ENCODE results near the gene PPP4R4.

PPP4R4 gene

DNA sequence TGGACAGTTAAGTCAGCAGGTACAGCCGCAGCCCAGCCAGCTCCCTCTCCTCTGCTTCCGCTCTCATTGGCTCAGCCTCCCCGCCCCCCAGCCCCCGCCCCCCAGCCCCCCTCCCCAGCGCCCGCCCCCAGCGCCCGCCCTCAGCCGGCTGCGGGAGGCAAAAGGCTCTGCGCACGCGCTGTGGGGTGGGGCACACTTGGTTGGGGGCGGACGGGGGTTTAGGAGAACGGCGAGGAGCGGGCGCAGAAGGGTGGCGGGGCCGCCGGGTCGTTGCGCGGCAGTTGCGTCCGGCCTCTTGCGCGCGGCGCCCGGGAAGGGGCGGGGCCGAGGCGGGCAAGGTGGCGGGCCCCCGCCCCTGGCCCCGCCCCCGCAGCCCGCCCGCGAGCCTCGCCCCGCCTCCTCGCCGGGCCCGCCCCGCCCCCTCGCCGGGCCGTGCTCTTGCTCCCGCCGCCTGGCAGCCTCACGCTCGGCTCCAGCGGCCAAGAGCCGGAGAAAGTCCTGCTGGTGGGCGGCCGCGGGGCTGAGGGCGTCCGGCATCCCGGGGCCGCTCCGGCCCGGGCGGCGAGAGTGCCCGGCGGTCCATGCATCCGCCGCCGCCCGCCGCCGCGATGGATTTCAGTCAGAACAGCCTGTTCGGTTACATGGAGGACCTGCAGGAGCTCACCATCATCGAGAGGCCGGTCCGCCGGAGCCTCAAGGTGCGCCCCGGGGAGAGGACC is at the start of gene PPP4R4:
TSS of gene PPP4R4 (plus strand) at position 438 of the 719 bp plus-strand sequence. CDS start at position 582, 144 bp downstream.
- peak within 1 kb of the TSS; percentile 44 for H3K4me3 ChIP-seq (ENCODE audit: low read depth, low read length)
- peak; percentile 33 for DNase-seq (ENCODE audit: low read depth)

DNA sequence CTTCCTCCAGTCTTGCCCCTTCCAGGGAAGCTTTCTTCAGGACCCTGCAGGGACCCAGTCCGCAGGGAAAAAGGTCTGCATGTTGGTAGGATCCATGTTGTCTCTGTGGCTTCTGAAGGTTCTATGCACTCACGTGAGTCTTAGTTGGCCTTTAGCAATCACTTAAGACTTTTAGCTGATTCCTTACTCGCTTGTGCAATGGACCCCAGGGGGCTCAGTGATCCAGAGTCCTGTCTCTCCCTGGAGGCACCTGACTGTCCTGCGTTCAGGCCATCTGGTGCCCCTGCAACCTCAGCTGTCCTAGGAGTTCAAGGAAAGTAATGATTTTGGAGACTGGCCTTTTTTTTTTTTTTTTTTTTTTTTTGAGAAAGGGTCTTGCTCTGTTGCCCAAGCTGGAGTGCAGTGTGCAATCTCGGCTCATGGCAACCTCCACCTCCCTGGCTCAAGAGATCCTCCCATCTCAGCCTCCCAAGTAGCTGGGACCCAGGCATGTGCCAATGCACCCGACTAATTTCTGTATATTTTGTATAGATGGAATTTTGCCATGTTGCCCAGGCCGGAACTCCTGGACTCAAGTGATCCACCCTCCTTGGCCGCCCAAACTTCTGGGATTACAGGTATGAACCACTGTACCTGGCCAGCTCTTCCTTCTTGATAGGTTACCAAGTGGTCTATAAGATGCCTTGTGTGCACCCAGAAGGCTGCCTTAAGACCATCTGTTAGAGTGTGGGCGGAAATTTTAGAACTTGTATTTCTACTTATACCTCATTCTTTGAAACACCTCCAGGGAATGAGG is 49.3 kb upstream of the PPP4R4 start:
- no peak for DNase-seq (ENCODE audit: low read depth)
- no peak overlapping the region for H3K4me3 ChIP-seq (ENCODE audit: low read depth, low read length)

DNA sequence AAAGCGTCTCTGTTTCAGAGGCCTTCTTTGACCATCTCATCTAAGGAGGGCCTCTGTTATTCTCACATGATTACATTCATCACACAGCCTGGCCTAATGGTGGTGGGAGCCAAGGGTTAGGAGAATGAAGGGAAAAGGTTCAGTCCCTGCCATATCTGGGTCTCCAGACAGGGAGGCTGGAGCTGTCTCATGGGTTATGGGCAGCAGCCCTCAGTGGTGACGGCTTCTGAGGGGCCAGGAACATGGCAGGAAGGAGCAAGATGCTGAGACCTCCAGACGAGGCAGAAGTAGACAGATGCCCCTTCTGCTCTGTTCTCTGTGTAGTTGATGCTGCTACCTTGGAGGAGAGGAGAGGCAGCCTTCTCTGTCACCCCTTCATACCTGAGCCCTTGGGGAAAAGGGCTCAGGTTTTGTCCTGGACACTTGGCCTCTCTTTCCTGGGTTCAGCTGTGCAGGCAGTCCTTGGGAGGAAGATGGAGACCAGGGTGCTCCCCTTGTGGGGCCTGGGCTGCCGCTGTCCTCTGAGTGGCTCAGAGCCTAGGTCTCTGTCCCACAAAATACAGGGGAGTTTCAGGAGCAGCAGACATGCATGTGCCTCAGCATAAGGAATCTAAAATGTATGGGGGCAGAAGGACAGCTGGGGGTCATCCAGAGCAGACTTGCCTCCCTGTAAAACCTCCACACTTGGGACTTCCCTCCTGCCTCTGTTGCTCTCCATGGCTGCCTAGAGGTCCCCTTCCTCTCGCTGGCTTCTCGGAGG is 48.3 kb upstream of the PPP4R4 start:
- DNase-seq (ENCODE audit: low read depth), result no peak
- H3K4me3 ChIP-seq (ENCODE audit: low read depth, low read length), result no peak overlapping the region

DNA sequence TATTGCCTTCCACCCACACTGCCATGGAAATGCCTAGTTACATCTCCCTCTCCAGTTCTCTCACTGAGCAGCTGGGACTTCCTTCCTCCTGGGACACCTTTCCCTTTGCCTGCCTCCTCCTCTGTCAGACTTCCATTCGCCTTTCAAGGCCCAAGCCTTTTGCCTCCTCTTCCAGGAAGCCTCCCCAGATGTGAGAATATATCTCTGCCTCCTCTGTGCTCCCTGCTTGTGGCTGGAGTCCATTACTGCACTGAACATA is 47.8 kb upstream of the PPP4R4 start:
- no peak for DNase-seq (ENCODE audit: low read depth)
- no peak overlapping the region for H3K4me3 ChIP-seq (ENCODE audit: low read depth, low read length)

DNA sequence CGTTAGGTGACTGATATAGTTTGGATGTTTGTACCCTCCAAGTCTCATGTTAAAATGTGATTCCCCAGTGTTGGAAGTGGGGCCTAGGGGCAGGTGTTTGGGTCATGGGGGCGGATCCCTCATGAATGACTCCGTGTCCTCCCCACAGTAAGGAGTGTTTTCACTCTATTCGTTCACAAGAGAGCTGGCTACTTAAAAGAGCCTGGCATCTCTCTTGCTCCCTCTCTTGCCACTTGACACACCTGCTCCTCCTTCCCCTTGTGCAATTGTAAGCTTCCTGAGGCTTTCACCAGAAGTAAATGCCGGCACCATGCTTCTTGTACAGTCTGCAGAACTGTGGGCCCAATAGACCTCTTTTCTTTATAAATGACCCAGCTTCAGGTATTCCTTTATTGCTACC is 47.3 kb upstream of the PPP4R4 start:
- no peak for DNase-seq (ENCODE audit: low read depth)
- H3K4me3 ChIP-seq (ENCODE audit: low read depth, low read length), result no peak overlapping the region

DNA sequence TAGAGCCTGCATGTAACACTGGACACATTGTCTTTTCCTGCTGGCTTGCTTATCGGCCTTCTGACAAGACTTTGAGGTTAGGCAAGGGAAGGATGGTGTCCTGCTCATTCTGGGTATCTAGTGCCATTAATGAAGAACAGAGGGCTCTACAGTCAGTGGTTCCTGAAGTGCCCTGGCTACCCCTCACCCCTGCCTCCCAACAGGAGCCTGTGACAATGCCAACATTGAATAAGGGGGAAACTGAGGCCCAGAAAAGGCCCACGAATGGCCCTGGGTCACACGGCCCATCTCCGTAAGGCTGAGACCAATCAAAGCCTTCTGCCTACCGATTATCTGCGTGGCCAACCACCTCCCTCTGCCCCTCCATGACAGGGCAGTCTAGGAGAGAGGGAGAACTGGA is 46.8 kb upstream of the PPP4R4 start:
- no peak for DNase-seq (ENCODE audit: low read depth)
- no peak overlapping the region for H3K4me3 ChIP-seq (ENCODE audit: low read depth, low read length)

DNA sequence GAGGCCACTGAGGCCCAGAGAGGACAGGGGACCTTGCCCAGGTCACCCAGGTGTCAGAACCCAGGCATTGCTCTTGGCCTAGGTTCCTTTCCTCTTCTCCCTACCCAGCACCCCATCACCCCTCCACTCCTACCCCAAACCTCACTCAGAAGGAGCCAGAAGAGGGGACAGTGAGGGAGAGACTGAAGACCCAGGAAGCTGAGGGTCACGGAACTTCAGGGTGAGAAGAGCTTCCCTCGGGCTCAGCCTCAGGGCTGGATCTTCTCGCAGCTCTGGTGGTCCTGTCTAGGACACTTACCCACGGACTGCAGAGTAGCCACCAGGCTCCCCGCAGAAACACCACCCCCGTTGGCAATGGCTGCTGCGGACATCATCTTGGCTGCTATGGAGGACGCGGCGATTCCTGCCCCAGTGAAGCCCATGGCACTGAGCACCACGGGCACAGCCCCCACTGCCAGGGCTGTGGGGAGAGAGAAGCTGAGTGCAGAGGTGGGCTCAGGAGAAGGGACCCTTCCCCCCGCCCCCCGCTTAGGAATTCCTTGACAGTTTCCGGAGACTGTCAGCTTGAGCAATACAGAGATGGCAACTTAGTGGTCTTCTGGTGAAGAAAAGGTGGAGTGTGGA is 45.8 kb upstream of the PPP4R4 start:
- H3K4me3 ChIP-seq (ENCODE audit: low read depth, low read length), result peak overlapping the region; percentile 64

DNA sequence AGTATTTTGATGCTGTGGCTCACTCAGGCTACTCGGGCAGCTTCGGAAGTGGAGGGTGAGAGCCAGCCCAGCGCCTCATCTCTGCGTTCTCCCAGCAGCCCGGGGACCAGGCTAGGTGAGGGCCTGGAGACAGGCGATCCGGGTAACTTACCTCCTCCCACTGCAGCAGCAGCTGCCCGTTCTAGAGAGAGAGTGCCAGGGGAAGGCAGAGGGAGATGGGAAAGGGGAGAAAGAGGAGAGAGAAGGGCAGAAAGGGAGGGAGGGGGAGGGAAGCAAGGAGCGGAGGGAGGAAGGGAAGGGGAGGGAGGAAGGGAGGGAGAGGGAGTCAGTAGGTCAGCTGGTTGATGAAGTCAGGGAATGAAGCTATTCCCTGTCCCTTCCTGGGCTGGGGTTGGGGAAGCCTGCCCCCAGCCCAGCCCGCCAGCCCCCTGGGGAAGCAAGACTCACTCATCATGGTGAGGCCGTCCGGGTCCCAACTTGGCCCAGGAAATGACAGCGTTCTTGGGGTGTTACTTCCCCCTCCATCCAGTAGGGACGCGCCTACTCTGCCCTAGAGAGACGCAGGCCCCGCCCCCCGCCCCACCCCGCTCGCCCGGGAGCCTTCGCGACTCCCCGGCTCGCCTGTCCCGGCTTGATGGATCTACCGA is 44.9 kb upstream of the PPP4R4 start, which contains the start of gene IFI27L2:
TSS of gene IFI27L2 (minus strand) at position 494 of the 647 bp plus-strand sequence. CDS start at position 454, 40 bp downstream.
- peak within 1 kb of the TSS; percentile 64 for H3K4me3 ChIP-seq (ENCODE audit: low read depth, low read length)
- DNase-seq (ENCODE audit: low read depth), result peak; percentile 43

More for the DNA sequence above, 45.8 kb upstream of the PPP4R4 start:
- DNase-seq (ENCODE audit: low read depth), result no peak

DNA sequence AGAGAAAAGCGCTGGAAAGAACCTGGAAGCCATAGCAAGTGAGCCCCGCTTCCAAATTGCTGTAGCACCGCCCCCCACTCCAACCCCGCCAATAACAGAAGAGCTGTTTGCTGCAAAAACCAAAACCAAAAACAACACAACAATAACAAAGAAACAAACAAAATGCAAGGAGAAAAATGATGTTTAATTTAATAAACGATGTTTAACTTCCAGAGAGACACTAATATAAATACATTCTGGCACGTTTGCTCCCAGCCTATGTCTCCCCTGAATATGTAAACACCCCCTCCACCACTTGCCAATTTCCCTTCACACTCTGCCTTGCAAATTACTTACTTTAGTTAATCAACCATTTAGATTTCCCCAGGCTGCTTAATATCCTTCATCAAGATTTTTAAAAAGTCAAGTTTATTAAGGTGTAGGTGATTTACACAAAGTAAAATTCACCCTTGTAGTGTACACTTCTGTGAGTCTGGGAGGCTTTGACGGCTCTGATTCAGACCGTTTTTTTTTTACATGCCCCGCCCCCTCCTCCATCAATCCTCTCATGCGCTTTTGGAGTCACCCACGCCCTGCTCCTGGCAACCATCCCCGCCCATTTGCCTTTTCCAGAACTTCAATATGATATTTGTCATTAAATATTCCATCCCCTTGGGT is 44.2 kb upstream of the PPP4R4 start:
- no peak for DNase-seq (ENCODE audit: low read depth)
- peak overlapping the region; percentile 64 for H3K4me3 ChIP-seq (ENCODE audit: low read depth, low read length)

GRCh38 chr14:94132285-94132887 is 41.7 kb upstream of the PPP4R4 start:
- DNase-seq (ENCODE audit: low read depth), result no peak
- no peak overlapping the region for H3K4me3 ChIP-seq (ENCODE audit: low read depth, low read length)

DNA sequence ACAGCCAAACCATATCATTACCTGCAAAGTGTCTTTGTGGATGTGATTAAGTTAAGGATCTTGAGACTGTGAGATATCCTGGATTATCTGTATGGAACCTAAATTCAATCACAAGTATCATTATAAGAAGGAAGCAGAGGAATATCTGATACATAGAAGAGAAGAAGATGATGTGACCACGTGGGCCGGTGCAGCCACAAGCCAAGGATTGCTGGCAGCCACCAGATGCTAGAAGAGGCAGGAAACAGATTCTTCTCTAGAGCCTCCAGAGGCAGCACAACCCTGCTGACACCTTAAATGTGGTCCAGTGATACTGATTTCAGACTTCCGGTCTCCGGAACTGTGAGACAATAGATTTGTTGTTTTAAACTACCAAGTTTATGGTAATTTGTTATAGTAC is 38.6 kb upstream of the PPP4R4 start:
- DNase-seq (ENCODE audit: low read depth), result no peak

GRCh38 chr14:94136575-94137331 is 37.4 kb upstream of the PPP4R4 start:
- no peak for DNase-seq (ENCODE audit: low read depth)
- H3K4me3 ChIP-seq (ENCODE audit: low read depth, low read length), result no peak overlapping the region

More for the DNA sequence above, 38.6 kb upstream of the PPP4R4 start:
- H3K4me3 ChIP-seq (ENCODE audit: low read depth, low read length), result no peak overlapping the region

DNA sequence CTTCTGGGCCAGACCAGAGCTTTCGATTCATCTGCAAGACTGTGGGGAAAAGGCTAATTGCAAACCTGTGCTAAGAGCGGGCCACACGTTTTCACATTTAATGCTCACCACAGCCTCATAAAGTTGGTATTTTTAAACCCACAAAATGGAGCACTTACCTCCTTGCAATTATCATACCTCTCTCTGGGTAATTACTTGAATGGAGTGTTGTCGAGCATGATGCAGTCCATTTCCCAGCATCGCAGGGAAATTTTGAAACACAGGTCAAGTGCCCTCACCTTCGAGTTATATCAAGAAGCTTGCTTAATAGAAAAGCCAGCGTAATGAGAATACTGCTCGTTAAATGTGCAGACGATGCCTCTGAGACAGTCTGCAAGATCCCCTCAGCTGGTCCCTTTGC is 35.9 kb upstream of the PPP4R4 start:
- H3K4me3 ChIP-seq (ENCODE audit: low read depth, low read length), result no peak overlapping the region
- no peak for DNase-seq (ENCODE audit: low read depth)

DNA sequence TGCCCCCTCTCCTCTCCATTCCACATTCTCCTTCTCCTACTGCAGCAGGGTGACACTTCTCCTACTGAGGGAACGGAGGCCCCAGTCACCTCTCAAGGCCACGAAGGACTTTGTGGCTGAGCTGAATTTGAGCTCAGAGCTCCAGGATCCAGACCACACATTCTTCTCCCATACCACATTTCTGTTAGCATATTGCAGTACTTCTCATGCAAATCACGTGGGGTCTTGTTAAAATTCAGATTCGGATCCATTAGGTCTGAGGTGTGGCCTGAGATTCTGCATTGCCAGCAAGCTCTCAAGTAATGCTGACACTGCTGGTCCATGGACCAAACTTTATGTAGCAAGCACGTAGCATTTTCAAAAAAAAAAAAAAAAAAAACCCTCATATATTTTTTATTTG is 35.1 kb upstream of the PPP4R4 start:
- H3K4me3 ChIP-seq (ENCODE audit: low read depth, low read length), result no peak overlapping the region
- DNase-seq (ENCODE audit: low read depth), result no peak

- DNase-seq (ENCODE audit: low read depth), result no peak
- no peak overlapping the region for H3K4me3 ChIP-seq (ENCODE audit: low read depth, low read length)
Observed at GRCh38 chr14:94139421-94139820, 34.7 kb upstream of the PPP4R4 start.

- no peak overlapping the region for H3K4me3 ChIP-seq (ENCODE audit: low read depth, low read length)
- no peak for DNase-seq (ENCODE audit: low read depth)
Observed at GRCh38 chr14:94142247-94142646, 31.9 kb upstream of the PPP4R4 start.

DNA sequence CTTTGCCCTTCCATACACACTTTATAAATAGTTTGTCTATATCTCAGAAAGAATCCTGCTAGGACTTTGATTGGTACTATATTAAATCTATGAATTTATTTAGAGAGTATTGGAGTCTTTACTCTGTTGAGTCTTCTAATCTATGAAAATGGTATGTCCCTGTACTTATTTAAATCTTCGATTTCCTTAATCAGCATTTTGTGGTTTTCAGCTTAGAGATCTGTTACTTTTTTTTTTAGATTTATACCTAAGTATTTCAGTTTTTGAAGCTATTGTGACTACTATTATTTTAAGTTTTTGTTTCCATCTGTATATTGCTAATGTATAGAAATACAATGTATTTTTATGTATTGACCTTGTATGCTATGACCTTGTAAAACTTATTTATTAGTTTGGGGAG is 31.3 kb upstream of the PPP4R4 start:
- no peak for DNase-seq (ENCODE audit: low read depth)
- H3K4me3 ChIP-seq (ENCODE audit: low read depth, low read length), result no peak overlapping the region

GRCh38 chr14:94143239-94143638 is 30.9 kb upstream of the PPP4R4 start:
- no peak for DNase-seq (ENCODE audit: low read depth)
- H3K4me3 ChIP-seq (ENCODE audit: low read depth, low read length), result no peak overlapping the region

All from skeletal muscle cell (primary cell).